ENCODE measurements around the gene RASA3. TPM values are rescaled to one million over a fixed set of nuclear protein-coding genes. Genes with fewer than 3 reads are reported as not detected.
A peak's percentile ranks its signal among the peaks of the same experiment; 100 is the strongest.

RASA3 gene
- total and polyA plus RNA-seq, 2 of the 4 experiments (the other 2 are of a cell fraction), result 21.0 to 31.4 TPM

GRCh38 chr13:114122127-114122511 lies 10.3 kb downstream of the RASA3 start:
- peaks cover 34% of the 10 kb centered on the region for H4K20me1 ChIP-seq (ENCODE audit: insufficient read depth, low read length)
- ChIA-PET CTCF (no interaction called here), POLR2A (ENCODE audit: unreplicated experiment) (no interaction called here)
- H3K56ac ChIP-seq (ENCODE audit: extremely low read depth, insufficient read depth, low read length), result no peak overlapping the region
- ATAC-seq (ENCODE audit: low read depth) (no peak), DNase-seq (no peak)
- intact Hi-C loops (cut with micrococcal nuclease), result no loop called here
- WGBS, 2 experiments (ENCODE audit: extremely low coverage in 2 of 2, insufficient read length in 1 of 2), result 79% methylated on average over 2 of the region's 11 CpGs; no CpG with 5 or more reads in 1 of the 2 experiments
- no peak overlapping the region for H3K14ac ChIP-seq (replicated peaks; ENCODE audit: low read depth, low read length)
- H2AK9ac ChIP-seq (replicated peaks; ENCODE audit: low read depth, low read length, poor library complexity), result peak overlapping the region; percentile 52
- H3K36me3 ChIP-seq (ENCODE audit: control insufficient read depth, insufficient read depth, low read length), result peaks cover 2% of the 10 kb centered on the region; the same call in 1 of the 2 replicates
- no peak overlapping the region for H2AFZ ChIP-seq (replicated peaks; ENCODE audit: low read length, poor library complexity)
- no peak overlapping the region for H2BK120ac ChIP-seq (ENCODE audit: low read depth, low read length)
- in situ Hi-C loops (cut with MboI; ENCODE audit: low sequenced_read_pairs), result no loop called here
- H3K9me3 ChIP-seq (ENCODE audit: control insufficient read depth, insufficient read depth, low read length), result no peaks in the 10 kb centered on the region
- H4K91ac ChIP-seq (ENCODE audit: insufficient read depth, low read depth, low read length), result 0 out of 2 replicates have a peak overlapping the region, but pooled peaks have one; percentile 23
- no peak overlapping the region for H3K4me3 ChIP-seq (ENCODE audit: insufficient read depth, low read depth, low read length)
- no TSS peak for BruUV-seq (replicated peaks)
- H3K4me1 ChIP-seq (ENCODE audit: control insufficient read depth, insufficient read depth, low read length), result peaks cover 28% of the 10 kb centered on the region
- no peak for TF ChIP-seq SMC3 (IDR thresholded peaks at IDR 0.05; ENCODE audit: low read depth, low read length)
- no peak for TF ChIP-seq MXI1 (IDR thresholded peaks at IDR 0.05; ENCODE audit: borderline replicate concordance, low read depth, low read length)
- TF ChIP-seq NFE2L2 (IDR thresholded peaks at IDR 0.05; ENCODE audit: low read depth, low read length), result no peak
- TF ChIP-seq CHD1 (IDR thresholded peaks at IDR 0.05; ENCODE audit: low read depth, low read length), result no peak
- TF ChIP-seq CTCF (conservative IDR thresholded peaks at IDR 0.05; ENCODE audit: low read depth, low read length), result no peak
- peak overlapping the region; percentile 48; the same call in 1 of the 2 replicates for H3K4ac ChIP-seq (ENCODE audit: low read depth, low read length)
- H3K18ac ChIP-seq (ENCODE audit: low read depth, low read length), result no peak overlapping the region
- H2BK20ac ChIP-seq (ENCODE audit: low read depth, low read length), result no peak overlapping the region
- dilution Hi-C loops (cut with HindIII; ENCODE audit: low sequenced_read_pairs, unreplicated experiment), result no loop called here
- peak overlapping the region in 1 of 2 experiments; percentile 10; a peak in 1 of 4 replicates for H4K8ac ChIP-seq (ENCODE audit: low read depth in 2 of 2, low read length in 2 of 2)
- H3K23ac ChIP-seq (ENCODE audit: low read depth, low read length), result no peak overlapping the region
- H3K27ac ChIP-seq (ENCODE audit: insufficient read depth, low read length), result peak overlapping the region; percentile 20
- peak overlapping the region; percentile 35 for H2BK5ac ChIP-seq (ENCODE audit: low read depth, low read length, poor library complexity, severe bottlenecking)
- peak overlapping the region; percentile 8 for H2AK5ac ChIP-seq (ENCODE audit: low read depth, low read length)
- no peak overlapping the region for H3K4me2 ChIP-seq (ENCODE audit: low read depth, low read length)
- peaks cover 33% of the 10 kb centered on the region for H3K9me1 ChIP-seq (ENCODE audit: insufficient read depth, low read length)
- peaks cover 10 to 46% of the 10 kb centered on the region in 2 experiments; a peak in 3 of 4 replicates for H3K79me1 ChIP-seq (ENCODE audit: low read depth in 1 of 2, low read length in 2 of 2)
- no peaks in the 10 kb centered on the region for H3K27me3 ChIP-seq (ENCODE audit: control insufficient read depth, insufficient read depth, low read length)
- H4K5ac ChIP-seq (ENCODE audit: low read depth, low read length), result no peak overlapping the region
- no peak overlapping the region for H2BK15ac ChIP-seq (ENCODE audit: low read depth, low read length)
- no peak overlapping the region for H3K9ac ChIP-seq (ENCODE audit: low read depth, low read length)

All from IMR-90 (cell line).